GM21367 (cell line): ENCODE results near the gene ABL1.

ENCODE experiments used
- ATAC-seq: cut with Tn5 transposase; IDR thresholded peaks from one replicate; pipeline ENCODE4 v1.9.1; 2021; ENCODE audit not compliant: unreplicated experiment

The ABL1 gene

DNA sequence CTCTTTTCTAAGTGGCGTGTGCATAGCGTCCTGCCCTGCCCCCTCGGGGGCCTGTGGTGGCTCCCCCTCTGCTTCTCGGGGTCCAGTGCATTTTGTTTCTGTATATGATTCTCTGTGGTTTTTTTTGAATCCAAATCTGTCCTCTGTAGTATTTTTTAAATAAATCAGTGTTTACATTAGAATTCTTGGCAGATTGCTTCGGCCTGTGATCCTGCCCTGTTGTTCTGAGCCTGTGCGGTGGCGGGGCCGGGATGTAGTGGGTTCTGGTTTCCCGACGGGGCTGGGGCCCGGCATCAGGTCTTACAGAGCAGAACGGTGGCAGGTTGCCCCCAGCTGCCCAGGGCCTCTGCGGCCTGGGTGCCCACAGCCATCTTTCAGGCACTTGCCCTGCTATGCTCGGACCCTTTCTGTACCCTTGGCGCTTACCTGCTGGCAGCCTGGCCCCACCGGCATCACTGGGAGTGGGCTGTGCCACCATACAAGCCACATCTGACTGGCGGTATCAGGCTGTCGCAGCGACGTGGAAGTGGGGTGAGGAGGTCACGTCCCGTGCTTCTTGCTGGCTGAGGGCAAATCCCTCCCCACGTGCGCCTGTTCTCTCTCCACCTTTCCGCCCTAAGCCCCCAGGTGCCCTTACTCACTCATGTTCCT, 52.6 kb downstream of the ABL1 start:
- no peak for ATAC-seq

DNA sequence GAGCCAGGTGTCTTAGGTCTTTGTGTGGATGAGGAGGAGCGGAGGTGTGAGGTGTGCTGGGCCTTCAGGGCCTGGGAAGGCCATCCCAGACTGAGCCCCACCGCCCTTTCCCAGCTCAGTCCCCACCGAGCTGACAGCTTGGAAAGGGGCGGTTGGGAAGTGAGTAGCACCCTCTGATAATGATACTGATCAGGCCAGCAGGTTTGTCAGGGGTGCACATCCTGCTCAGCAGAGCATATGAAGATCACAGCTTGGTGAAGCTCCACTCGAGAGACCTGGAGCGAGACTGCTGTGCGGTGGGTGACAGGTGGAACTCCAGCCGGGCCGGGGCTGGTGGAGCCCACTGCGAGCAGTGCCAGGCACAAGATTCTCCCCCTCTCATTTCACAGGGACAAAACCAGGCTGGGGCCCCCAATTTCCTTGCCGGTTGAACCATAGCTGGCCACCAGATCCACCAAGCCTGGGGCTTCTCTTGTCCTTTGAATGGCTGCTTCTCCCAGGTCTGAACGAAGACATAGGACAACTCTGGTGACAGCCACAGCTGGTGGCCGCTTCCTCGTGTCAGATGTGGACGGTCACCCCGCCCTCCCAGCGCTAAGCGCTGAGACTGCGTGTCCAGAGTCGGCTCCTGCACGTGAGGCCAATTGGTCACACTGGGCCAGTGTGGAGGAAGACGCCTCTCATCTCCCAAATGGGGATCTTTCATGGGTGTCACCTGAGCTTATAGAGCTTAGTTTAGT, 53.3 kb downstream of the ABL1 start:
- no peak for ATAC-seq

DNA sequence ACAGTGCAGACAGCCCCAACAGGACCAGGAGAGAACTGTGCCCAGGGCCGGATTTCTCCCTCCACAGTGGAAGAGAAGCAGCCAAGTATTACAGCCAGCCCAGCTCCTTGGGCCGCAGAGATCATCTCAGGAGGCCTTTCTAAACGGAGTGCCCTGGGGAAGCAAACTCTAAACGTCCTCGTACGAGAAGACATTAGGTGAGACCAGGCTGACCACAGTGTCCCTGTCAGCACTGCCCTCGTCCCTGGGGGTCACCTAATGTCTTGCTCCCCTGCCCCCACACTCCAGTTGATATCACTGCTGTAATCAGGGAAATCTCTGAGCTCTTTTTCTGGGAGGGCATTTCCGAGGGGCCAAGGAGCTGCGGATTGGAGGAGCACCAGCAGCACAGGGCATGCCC, 55.1 kb downstream of the ABL1 start:
- no peak for ATAC-seq

DNA sequence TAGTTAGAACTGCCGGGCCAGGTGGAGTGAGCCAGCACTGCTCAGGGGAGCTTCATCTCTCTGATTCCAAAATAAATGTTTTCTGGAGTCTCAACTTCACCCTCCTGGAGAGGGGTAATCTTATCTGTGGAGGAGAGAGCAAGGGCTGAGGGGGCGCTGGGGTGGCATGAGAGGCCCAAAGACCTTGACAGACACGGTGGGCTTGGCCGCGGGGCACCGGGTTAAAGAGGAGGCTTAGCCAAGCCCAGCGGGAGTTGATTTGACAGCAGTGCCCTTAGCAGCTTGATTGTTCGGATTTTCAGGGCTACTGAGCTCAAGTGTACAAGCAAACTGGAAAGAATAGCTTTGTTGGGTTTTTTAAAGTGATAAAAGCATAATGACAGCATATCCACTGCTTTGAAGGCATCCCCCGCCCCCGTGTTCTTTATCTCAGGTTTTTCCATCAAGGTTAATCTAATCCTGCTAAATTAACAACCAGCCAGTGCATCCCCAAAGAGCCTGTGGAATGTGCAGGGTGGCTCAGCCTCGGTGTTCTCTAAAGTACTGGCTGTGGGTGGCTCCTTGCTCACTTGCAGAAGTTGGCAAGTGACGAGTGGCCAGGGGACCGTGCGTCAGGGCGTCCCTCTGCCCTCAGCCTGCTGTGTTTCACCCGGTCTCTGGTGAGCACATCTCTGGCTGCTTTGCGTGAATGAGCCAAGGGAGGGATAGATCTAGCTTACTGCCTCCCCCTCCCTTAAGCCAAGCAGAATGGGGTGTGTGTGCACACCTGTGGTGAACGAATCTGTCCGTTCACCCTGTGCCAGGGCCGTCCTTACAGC, 56.0 kb downstream of the ABL1 start:
- no peak for ATAC-seq

GRCh38 chr9:130891688-130892476, 56.8 kb downstream of the ABL1 start:
- no peak for ATAC-seq

DNA sequence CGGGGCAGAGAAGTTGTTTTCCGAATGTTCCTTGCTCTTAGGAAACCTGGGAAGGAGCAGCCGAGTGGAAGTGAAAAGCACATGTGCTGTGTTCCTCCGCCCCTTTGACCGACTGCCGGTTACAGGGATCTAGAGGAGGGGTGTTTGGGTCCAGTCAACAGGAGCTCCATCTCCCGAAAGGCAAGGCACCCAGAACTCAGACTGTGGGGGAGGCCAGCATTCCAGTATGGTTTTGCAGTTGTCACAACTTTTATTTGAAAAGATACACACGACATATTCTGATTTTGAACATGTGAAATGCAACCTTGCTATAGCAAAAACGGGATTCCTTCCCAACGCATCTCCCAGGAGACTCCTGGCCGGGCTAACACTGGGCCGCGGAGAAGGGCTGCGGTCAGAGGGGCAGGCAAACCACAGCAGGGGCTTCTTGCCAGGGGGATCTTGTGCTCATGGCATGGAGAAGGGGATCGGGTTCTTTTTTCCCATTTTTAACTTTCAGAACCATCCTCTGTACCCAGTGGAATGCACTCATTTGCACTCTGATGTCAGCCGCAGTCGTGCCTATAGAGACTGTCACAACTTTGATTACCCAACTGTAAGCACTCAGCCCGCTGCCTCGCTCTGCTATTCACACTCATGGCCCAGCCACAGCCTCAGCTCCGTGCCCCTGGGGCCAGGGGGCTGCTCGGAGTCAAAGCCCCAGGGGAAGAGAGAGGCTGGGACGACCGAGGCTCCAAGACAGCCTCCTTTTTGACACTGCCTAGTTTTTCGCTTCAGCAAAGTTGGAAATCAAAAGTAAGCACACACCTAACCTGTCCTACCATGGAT, 57.6 kb downstream of the ABL1 start:
- no peak for ATAC-seq

DNA sequence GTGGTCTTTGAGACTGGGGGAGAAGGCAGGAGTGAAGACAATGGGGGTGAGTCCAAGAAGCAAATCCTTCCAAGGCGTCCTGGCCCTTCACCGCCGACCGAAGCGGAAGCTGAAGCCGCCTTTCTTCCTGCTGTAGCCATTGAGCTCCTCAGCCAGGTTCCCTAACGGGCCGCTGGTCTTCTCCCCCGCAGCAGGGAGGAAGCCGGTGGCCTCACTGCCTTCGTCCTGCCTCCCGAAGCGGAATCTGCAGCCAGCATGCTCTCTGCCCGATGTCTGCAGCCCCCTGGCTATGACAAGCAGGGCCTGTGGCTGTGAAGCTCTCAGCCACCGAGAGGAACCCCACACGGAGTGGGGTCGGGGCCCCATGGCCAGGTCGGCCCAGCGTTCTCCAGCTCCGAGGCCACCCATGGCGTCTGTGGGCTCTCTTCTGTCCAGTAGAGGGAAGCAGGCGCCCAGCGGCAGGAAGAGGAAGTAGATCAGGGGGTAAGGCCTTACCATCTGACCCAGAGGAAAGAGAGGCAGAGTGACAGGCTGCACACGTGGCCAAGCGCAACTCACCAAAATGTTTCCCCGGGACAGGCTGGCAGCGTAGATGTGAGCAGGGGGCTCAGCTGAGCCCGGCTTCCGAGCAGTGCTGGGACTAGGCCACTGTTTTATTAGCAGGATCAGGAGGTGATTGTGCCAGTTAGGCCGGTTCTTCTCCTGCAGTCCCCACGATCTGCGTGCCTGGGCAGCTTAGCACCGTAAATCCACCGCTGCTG, 58.5 kb downstream of the ABL1 start:
- ATAC-seq = no peak

DNA sequence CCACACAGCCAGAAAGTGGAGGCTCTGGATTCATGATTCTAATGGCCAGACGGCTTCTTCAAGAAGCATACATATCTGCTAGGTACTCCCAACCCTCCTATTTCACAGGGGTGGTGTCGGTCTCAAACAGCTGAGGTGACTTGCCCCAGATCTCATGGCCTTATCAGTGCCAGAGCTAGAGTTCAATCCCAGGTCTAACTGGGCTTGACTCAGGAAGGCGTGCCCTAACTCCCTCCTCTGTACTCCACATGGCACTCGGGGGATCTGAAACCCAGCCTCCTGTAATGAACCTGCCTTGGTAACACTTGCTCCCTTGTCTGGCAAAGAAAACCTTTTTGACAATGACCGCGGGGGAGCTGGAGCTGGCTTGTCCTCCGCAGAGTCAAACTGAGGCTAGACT, 59.5 kb downstream of the ABL1 start:
- no peak for ATAC-seq

DNA sequence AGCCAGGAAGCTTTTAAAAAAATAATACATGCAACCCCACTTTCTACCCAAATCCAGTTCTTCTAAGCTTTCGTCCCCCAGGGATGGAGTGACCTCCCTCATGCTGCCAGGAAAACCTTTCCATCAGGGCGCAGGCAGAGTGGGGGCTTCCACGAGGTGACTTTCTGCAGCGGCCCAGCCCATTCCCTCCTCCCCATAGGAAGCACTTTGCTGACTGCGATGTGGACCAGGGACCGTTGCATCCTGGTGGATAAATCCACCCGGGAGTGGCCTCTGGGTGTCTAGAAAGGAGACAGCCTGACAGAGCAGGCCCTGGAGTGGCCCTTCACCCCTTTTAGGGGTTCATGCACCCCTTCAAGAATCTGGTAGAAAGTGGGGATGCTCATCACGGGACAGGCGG, 60.0 kb downstream of the ABL1 start:
- no peak for ATAC-seq

DNA sequence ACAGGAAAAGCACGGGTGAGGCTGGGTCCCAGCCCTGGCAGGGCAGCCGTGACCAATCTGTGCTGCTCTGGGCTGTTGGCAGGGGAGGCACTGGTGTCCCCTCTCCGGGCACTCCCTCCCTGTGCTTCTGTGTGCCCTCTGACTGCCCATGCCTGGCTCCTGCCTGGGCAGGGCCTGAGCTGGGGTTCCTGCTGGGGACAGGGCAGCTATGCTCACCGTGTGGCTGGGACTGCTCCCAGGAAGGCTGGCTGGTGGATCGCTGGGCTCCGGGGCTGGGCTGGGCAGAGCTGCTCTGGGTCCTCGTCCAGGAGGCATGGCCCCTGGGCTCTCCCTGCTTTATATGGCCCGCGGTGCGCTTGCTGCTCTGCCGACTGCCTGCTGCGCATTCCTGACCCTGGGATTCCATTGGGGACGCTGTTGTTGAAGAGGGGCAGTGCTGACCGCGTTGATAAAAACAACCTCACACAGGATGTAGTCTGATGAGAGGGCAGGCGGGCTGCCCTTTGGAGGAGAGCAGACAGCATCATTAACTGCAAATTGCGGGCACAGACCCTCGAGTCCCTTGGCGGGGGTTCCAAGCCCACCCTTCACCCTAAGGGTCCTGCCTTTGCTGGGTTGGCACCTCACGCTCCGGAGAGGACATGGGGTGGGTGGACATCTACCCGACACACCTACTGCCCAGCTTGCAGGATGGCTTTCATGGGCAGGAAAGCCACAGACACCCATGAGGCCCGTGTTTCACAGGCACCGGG, 60.6 kb downstream of the ABL1 start:
- no peak for ATAC-seq

DNA sequence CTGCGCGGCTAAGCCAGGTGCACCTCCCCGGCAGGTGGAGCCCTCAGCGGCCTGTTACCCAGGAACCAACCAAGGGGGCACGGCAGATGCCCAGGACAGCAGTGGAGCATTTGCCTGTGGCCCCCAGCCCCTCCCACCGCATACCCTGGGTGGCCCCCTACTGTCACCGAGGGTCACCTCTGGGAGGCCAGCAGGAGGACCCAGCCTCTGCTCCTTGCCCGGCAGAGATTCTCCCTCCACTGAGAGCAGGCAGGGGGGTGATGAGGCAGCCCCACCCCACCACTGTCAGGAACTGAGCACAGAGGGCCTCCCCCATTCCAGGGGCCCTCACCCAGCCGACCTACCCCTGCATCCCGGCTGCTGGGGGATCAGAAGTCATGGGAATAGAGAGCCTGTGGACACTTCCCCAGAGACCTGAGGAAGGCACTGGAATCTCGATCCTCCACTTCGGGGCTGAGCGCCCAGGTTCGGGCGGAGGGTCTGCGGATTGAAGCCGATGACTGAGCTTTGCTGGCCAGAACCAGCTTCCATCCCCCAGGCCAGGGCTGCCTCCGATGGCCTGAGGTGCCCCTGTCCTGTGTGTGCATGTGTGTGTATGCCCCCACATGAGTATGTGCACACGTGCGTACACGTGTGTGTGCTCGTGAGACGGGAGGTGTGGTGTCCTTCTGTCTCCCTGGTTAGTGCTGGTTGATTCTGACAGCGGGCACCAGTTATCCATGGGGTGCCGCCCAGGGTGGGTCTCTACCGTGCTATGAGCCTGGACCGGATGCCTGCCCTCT, 61.4 kb downstream of the ABL1 start, which contains the start of gene QRFP:
Gene QRFP, minus strand, starts transcription at position 580 of the 782 bp plus-strand sequence. CDS start 2,974 bp downstream, outside the sequence.
- no peak for ATAC-seq

DNA sequence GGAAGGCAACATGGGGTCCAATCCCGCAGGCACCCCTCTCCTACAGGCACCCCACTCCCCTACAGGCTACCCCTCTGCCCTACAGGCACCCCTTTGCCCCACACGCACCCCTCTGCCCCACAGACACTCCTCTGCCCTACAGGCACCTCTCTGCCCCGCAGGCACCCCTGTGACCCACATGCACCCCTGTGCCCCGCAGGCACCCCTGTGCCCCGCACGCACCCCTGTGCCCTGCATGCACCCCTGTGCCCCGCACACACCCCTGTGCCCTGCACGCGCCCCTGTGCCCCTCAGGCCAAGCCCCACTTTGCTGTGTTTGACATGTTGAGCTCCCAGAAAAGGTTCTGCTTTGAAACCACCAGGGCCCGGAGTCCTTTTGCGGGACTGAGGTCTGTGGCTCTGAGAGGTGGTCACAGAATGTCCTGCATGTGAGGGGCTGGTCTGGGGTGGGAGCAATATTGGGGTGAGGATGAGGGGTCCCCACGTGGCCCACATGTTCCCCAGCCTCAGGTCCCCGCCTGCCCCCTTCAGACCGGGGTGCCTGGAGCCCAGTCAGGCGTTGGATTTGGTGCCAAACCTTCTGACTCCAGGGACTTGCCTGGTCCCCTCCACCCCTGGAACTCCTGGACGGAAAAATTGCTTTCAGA, 62.2 kb downstream of the ABL1 start:
- no peak for ATAC-seq

DNA sequence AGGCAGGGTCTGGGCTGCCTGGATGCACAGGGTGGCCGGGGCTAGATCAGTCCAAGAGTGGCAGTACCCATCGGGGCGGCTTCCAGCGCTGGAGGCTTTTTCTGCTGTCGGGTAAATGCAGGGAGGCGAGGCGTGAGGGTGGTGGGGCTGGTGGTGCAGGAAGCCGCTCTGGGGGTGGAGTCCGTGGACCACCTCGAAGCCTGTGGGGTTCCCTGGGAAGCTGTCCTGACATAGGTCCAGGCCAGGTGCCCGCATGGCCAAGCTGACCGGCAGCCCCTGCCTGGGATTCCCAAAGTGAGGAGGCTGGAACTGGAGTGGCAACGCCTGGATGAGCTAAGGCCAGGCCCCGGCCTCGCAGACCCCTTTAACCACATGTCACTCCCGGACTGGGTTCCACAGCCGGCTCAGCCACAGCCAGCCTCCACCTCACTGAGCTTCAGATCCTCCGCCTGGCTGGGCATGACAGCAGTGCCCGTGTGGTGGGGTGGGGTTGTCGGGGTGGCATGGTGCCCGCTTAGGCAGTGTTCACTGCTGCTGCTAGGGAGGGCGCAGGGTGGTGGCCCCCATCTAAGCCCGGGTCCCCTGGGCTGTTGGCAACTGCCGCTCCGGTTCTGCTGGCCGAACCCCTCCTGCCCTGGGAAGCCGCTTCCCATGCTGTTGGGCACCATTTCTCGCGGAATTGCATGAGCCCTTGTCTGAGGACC, 62.9 kb downstream of the ABL1 start:
- no peak for ATAC-seq

DNA sequence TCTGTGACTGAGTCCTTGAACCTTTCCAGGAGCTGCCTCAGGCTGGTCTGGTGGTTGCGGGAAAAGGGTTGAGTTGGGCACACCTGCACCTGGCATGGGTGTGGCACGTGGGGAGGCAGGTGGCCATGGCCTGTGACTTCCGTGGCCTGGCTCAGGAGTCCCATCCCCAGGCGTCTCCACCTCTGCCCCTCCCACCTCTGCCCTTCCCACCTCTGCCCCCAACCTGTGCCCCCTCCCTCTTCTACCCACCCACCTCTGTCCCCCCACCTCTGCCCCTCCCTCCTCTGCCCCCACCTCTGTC, 63.4 kb downstream of the ABL1 start:
- ATAC-seq = no peak

- ATAC-seq = no peak
These were observed 64.1 kb downstream of the ABL1 start for GRCh38 chr9:130899051-130899748.

DNA sequence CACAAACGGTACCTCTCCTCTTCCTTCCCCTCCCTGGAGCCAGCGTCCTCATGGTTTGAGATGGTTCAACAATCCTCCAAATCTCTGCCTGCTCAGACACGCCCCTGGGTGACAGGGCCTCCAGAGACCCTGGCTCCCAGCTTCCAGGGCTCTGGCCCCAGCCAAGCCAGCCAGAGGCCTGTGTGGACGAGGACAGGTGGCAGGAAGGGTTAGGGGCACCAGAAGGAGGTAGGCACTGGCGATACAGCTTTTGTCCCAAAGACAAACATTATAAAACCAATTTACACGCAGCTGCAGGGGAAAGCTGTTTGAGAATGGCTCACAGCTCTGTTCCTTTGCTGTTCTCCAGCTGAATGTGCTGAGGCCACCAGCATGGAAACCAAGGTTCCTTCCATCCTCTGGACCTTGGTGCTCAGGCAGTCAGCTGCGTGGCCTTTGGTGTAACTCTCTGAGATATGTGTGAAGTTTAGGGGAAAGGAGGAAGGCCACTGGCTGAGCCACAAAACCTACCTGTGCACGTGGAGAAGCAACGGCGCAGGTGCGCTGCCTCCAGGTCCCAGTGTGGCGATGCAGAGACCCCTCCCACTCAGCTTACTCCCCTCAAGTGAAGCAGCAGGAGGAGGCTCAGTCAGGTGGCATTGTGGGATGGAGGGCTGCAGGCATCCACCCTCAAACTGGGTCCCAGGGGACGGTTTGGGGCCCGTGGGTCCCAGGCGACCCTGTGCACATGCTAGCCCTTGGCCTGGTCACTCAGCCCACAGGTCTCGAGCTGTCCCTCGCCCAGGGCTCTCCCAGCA, 65.8 kb downstream of the ABL1 start:
- ATAC-seq = no peak
